ENCODE measurements around the gene ACOT8. TPM values are rescaled to one million over a fixed set of nuclear protein-coding genes. Genes with fewer than 3 reads are reported as not detected.

ACOT8 gene
- total and polyA plus RNA-seq, 10 donors = 19.4 to 37.4 (median 28.9) TPM

DNA sequence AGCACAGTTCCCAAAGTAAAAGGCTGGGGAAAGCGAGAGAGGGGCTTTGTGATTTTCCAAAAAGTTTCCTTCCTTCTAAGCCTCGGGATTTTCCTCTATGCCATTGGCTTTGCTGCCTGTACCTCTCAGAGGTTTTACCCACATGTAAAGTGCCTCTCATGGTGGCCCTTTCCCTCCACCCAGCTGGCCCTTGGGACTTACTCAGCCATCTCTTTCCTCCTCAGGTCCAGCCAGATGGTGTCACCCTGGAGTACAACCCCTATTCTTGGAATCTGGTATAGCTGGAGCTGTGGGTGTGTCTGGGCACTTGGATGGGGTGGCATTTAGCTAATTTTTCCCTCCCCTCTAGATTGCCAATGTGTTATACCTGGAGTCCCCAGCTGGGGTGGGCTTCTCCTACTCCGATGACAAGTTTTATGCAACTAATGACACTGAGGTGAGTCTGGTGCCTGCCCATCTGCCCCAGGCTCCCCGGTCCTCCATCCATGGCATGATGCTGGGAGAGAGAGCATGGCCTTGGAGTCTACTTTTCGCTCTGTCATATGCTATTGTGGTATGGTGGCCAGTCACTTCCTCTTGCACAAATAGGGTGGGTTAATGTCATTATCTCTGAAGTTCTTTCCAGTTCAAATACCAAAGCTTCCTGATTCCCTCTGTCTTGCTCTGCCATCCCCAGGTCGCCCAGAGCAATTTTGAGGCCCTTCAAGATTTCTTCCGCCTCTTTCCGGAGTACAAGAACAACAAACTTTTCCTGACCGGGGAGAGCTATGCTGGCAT, 35.0 kb upstream of the ACOT8 start:
- WGBS, 5 donors = 63 to 81% (median 64%) methylated on average over 9 of the region's 9 CpGs
- Histone ChIP-seq H3K27me3 (replicated peaks in 1 of 7) (no peaks in the 10 kb centered on the region), H3K36me3 (peaks cover 0 to 66% (median 34%) of the 10 kb centered on the region in 6 donors), H3K9me3 (no peaks in the 10 kb centered on the region), H3K4me3 (peak overlapping the region; percentile 72 to 98 (median 89)), H3K27ac (peak overlapping the region in 7 of 8 donors; percentile 72 to 90 (median 87)), H3K4me1 (peaks cover 30 to 65% (median 51%) of the 10 kb centered on the region in 6 donors)
- intact Hi-C loops (cut with DNase I; ENCODE audit: low total_unique reads) = no loop called here
- TF ChIP-seq POLR2AphosphoS5 (IDR thresholded peaks at IDR 0.05) (peak in 1 of 3 donors; percentile 49), POLR2A (IDR thresholded peaks at IDR 0.05) (peak in 1 of 3 donors; percentile 9)
- TF ChIP-seq, protein P1, sequence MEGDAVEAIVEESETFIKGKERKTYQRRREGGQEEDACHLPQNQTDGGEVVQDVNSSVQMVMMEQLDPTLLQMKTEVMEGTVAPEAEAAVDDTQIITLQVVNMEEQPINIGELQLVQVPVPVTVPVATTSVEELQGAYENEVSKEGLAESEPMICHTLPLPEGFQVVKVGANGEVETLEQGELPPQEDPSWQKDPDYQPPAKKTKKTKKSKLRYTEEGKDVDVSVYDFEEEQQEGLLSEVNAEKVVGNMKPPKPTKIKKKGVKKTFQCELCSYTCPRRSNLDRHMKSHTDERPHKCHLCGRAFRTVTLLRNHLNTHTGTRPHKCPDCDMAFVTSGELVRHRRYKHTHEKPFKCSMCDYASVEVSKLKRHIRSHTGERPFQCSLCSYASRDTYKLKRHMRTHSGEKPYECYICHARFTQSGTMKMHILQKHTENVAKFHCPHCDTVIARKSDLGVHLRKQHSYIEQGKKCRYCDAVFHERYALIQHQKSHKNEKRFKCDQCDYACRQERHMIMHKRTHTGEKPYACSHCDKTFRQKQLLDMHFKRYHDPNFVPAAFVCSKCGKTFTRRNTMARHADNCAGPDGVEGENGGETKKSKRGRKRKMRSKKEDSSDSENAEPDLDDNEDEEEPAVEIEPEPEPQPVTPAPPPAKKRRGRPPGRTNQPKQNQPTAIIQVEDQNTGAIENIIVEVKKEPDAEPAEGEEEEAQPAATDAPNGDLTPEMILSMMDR (IDR thresholded peaks at IDR 0.05 in 8 of 11, conservative IDR thresholded peaks at IDR 0.05 in 3 of 11) = no peak
- no peak for DNase-seq

DNA sequence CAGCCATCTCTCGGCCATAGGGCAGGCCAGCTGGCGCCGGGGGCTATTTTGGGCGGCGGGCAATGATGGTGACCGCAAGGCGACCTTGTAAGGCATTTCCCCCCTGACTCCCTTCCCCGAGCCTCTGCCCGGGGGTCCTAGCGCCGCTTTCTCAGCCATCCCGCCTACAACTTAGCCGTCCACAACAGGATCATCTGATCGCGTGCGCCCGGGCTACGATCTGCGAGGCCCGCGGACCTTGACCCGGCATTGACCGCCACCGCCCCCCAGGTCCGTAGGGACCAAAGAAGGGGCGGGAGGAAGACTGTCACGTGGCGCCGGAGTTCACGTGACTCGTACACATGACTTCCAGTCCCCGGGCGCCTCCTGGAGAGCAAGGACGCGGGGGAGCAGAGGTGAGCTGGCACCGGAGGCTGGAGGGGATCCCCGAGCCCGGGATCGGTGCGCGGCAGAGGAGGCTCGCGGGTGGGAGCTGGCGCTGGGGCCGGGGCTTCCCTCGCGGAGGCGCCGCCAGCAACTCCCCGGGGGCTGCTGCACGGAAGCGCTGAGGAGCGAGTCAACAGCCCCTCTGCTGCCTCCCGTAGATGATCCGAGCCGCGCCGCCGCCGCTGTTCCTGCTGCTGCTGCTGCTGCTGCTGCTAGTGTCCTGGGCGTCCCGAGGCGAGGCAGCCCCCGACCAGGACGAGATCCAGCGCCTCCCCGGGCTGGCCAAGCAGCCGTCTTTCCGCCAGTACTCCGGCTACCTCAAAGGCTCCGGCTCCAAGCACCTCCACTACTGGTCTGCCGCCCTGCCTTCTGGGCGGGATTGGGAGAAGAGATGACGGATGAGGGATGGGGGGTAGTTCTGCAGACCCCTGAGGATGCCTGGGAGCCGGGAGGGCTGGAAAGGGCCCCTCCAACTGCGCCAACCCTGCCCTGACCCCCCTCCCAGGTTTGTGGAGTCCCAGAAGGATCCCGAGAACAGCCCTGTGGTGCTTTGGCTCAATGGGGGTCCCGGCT, 34.1 kb upstream of the ACOT8 start, which contains the start of the genes CTSA and NEURL2:
Gene CTSA (plus strand): TSS at position 351 of the 999 bp plus-strand sequence. CDS start 234 bp downstream, at position 585.
Gene NEURL2 (minus strand): TSS at position 224 of the 999 bp plus-strand sequence. CDS start 217 bp downstream, at position 7.
- Histone ChIP-seq H3K27me3 (replicated peaks in 1 of 7) (no peaks in the 10 kb centered on the region), H3K27ac (peak within 1 kb of the TSS; percentile 72 to 90 (median 86)), H3K4me3 (peak within 1 kb of the TSS; percentile 72 to 98 (median 89)), H3K9me3 (no peaks in the 10 kb centered on the region), H3K36me3 (peaks cover 0 to 66% (median 34%) of the 10 kb centered on the region in 6 donors), H3K4me1 (peaks cover 30 to 66% (median 52%) of the 10 kb centered on the region in 6 donors)
- WGBS, 5 donors = 1 to 2% (median 1%) methylated on average over 51 to 78 of the region's 78 CpGs
- peak in 2 of 3 donors; percentile 19 to 39 for TF ChIP-seq POLR2A (IDR thresholded peaks at IDR 0.05)
- TF ChIP-seq, protein P1 (IDR thresholded peaks at IDR 0.05 in 8 of 11, conservative IDR thresholded peaks at IDR 0.05 in 3 of 11) = peak in 2 of 11 experiments; percentile 16 to 23
- peak; percentile 94 to 96 (median 95) for TF ChIP-seq POLR2AphosphoS5 (IDR thresholded peaks at IDR 0.05)
- intact Hi-C loops (cut with DNase I; ENCODE audit: low total_unique reads) = no loop called here
- DNase-seq = peak; percentile 97

DNA sequence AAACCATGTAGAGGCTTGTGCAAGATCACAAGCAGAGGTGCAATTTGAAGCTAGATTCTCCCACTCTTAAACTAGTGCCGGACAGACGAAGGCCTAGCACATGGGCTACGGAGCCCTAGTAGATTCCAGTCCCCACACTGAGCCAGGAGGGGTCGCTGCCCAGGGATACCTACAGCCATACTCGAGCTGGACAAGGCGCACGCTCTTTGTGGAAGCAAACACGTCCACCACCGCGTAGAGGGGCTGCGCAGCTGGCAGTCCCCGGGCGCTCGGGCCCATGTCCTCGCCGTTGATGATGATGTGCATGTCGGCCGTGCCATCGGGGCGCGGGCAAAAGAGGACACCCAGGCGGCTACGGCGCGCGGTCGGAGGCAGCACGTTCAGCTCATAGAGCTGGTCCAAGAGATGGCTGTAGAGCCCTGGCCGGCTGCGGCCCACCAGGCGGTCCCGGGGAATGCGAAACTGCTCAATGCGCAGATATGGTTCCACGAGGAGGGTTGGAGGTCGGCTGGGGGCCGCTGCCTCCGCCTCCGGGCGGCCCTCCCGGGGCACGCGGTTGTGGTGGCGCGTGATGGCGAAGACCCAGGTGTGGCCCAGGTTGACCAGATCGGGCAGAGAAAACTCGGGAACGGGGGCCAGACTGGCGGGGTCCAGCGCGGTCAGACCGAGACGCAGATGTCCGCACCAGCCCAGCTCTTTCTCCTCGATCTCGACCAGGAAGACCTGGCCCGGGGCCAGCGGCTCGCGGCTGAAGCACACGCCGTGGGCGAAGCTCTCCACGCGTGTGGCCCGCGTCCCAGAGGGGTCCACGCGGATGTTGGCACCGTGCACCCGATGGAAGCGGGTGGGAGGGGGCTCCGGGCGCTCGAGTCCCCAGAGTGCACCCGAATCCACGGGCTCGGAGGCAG, 33.1 kb upstream of the ACOT8 start:
- no peaks in the 10 kb centered on the region for H3K9me3 ChIP-seq
- H3K4me3 ChIP-seq = peak overlapping the region; percentile 72 to 98 (median 89)
- TF ChIP-seq POLR2A (IDR thresholded peaks at IDR 0.05) (peak in 1 of 3 donors; percentile 9), POLR2AphosphoS5 (IDR thresholded peaks at IDR 0.05) (peak; percentile 68 to 80 (median 70))
- TF ChIP-seq, protein P1 (IDR thresholded peaks at IDR 0.05 in 8 of 11, conservative IDR thresholded peaks at IDR 0.05 in 3 of 11) = peak; percentile 12 to 78 (median 61)
- intact Hi-C loops (cut with DNase I; ENCODE audit: low total_unique reads) = no loop called here
- peaks cover 33 to 76% (median 59%) of the 10 kb centered on the region in 6 donors for H3K4me1 ChIP-seq
- DNase-seq = peak; percentile 92
- 2 to 5% (median 2%) methylated on average over 25 to 79 of the region's 79 CpGs for WGBS, 5 donors
- no peaks in the 10 kb centered on the region for H3K27me3 ChIP-seq (replicated peaks in 1 of 7)
- H3K27ac ChIP-seq = peak overlapping the region; percentile 72 to 90 (median 86)
- H3K36me3 ChIP-seq = peaks cover 0 to 64% (median 26%) of the 10 kb centered on the region in 6 donors

Measured in spleen (tissue), 11 donors.